ENCODE measurements around the gene INTS11.

DNA sequence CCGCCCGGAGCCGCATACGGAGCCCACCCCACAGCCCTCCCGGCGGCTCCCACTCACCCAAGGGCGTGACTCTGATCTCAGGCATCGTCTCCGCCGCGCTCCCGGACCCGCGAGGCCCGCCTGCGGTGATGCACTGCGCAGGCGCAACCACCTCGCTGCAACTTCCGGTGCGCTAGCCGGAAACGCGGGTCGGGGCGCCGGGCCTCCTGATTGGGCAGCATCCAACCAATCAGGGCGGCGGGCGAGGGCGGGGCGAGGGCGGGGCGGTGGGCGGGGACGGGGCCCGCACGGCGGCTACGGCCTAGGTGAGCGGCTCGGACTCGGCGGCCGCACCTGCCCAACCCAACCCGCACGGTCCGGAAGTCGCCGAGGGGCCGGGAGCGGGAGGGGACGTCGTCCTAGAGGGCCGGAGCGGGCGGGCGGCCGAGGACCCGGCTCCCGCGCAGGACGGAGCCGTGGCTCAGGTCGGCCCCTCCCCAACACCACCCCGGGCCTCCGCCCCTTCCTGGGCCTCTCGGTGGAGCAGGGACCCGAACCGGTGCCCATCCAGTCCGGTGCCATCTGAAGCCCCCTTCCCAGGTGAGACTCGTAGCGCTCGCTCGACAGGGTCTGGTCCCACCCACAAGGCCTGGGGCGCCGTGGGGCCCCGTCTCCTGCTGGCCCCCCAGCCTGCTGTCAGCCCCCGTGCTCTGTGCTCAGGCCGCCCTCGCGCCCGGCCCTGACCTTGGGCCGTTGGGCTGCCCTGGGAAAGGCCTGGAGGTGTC lies at the start of gene INTS11, which contains the start of gene CPTP:
- TF ChIP-seq, protein P1, sequence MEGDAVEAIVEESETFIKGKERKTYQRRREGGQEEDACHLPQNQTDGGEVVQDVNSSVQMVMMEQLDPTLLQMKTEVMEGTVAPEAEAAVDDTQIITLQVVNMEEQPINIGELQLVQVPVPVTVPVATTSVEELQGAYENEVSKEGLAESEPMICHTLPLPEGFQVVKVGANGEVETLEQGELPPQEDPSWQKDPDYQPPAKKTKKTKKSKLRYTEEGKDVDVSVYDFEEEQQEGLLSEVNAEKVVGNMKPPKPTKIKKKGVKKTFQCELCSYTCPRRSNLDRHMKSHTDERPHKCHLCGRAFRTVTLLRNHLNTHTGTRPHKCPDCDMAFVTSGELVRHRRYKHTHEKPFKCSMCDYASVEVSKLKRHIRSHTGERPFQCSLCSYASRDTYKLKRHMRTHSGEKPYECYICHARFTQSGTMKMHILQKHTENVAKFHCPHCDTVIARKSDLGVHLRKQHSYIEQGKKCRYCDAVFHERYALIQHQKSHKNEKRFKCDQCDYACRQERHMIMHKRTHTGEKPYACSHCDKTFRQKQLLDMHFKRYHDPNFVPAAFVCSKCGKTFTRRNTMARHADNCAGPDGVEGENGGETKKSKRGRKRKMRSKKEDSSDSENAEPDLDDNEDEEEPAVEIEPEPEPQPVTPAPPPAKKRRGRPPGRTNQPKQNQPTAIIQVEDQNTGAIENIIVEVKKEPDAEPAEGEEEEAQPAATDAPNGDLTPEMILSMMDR (IDR thresholded peaks at IDR 0.05 in 2 of 3, conservative IDR thresholded peaks at IDR 0.05 in 1 of 3; ENCODE audit: borderline replicate concordance in 1 of 3, insufficient read depth in 1 of 3, low read depth in 2 of 3, low read length in 2 of 3), result no peak
- peak; percentile 56 for TF ChIP-seq POLR2A (IDR thresholded peaks at IDR 0.05; ENCODE audit: borderline replicate concordance, extremely low read depth, insufficient read depth, insufficient read length)
- peak; percentile 74 for TF ChIP-seq MAX (IDR thresholded peaks at IDR 0.05)
- TF ChIP-seq RAD21 (IDR thresholded peaks at IDR 0.05; ENCODE audit: low read depth), result no peak
- no peak for TF ChIP-seq REST (IDR thresholded peaks at IDR 0.05; ENCODE audit: low read depth)
- TF ChIP-seq EZH2phosphoT487 (IDR thresholded peaks at IDR 0.05; ENCODE audit: borderline replicate concordance), result no peak
- no peak for TF ChIP-seq SRF (IDR thresholded peaks at IDR 0.05; ENCODE audit: low read depth)
- no peak for TF ChIP-seq YY1 (IDR thresholded peaks at IDR 0.05; ENCODE audit: extremely low read depth, insufficient replicate concordance, low read depth, low read length)
- TF ChIP-seq EZH2 (IDR thresholded peaks at IDR 0.05), result no peak
- TF ChIP-seq SIN3A (IDR thresholded peaks at IDR 0.05; ENCODE audit: low read depth), result peak; percentile 64
- no peak for TF ChIP-seq CEBPB (IDR thresholded peaks at IDR 0.05; ENCODE audit: low read depth)

Measured in HCT116 (cell line).